ENCODE measurements around the gene FGA. TPM values are rescaled to one million over a fixed set of nuclear protein-coding genes. Genes with fewer than 3 reads are reported as not detected.

FGA gene
- total RNA-seq: not detected
- polyA plus RNA-seq: 9.4 TPM

- WGBS: 59% methylated on average over 3 of the region's 3 CpGs
- Histone ChIP-seq H3K27ac (ENCODE audit: low read depth) (no peak within 1 kb of the TSS), H3K4me1 (ENCODE audit: insufficient read depth) (no peaks in the 10 kb centered on the region), H3K4me3 (ENCODE audit: low read depth, low read length) (no peak within 1 kb of the TSS), H3K36me3 (ENCODE audit: insufficient read depth) (no peaks in the 10 kb centered on the region)
- no peak for DNase-seq (ENCODE audit: extremely low spot score)
Measured at GRCh38 chr4:154590329-154591006, at the start of gene FGA. Gene FGA, minus strand, starts transcription at chr4:154590742. Its CDS starts 55 bp downstream, at chr4:154590687.

- H3K4me1 ChIP-seq (ENCODE audit: insufficient read depth): no peaks in the 10 kb centered on the region
- 56% methylated on average over 3 of the region's 3 CpGs for WGBS
- H3K36me3 ChIP-seq (ENCODE audit: insufficient read depth): no peaks in the 10 kb centered on the region
- no peak overlapping the region for H3K27ac ChIP-seq (ENCODE audit: low read depth)
- no peak for DNase-seq (ENCODE audit: extremely low spot score)
- no peak overlapping the region for H3K4me3 ChIP-seq (ENCODE audit: low read depth, low read length)
Measured at GRCh38 chr4:154634058-154634457, 43.5 kb upstream of the FGA start.

GRCh38 chr4:154631828-154632227, 41.3 kb upstream of the FGA start:
- WGBS: 60% methylated on average over 2 of the region's 2 CpGs
- DNase-seq (ENCODE audit: extremely low spot score): no peak
- Histone ChIP-seq H3K4me1 (ENCODE audit: insufficient read depth) (peaks cover 1% of the 10 kb centered on the region), H3K36me3 (ENCODE audit: insufficient read depth) (no peaks in the 10 kb centered on the region), H3K27ac (ENCODE audit: low read depth) (no peak overlapping the region), H3K4me3 (ENCODE audit: low read depth, low read length) (no peak overlapping the region)

GRCh38 chr4:154630324-154630723, 39.8 kb upstream of the FGA start:
- peaks cover 1% of the 10 kb centered on the region for H3K4me1 ChIP-seq (ENCODE audit: insufficient read depth)
- no peak overlapping the region for H3K27ac ChIP-seq (ENCODE audit: low read depth)
- H3K4me3 ChIP-seq (ENCODE audit: low read depth, low read length): no peak overlapping the region
- H3K36me3 ChIP-seq (ENCODE audit: insufficient read depth): no peaks in the 10 kb centered on the region
- DNase-seq (ENCODE audit: extremely low spot score): no peak

GRCh38 chr4:154626793-154627484, 36.4 kb upstream of the FGA start:
- DNase-seq (ENCODE audit: extremely low spot score): no peak
- 6% methylated on average over 48 of the region's 48 CpGs for WGBS
- H3K4me3 ChIP-seq (ENCODE audit: low read depth, low read length): no peak overlapping the region

GRCh38 chr4:154625971-154626370, 35.4 kb upstream of the FGA start:
- DNase-seq (ENCODE audit: extremely low spot score): no peak
- no peak overlapping the region for H3K27ac ChIP-seq (ENCODE audit: low read depth)
- H3K4me3 ChIP-seq (ENCODE audit: low read depth, low read length): no peak overlapping the region
- H3K4me1 ChIP-seq (ENCODE audit: insufficient read depth): peaks cover 1% of the 10 kb centered on the region
- no peaks in the 10 kb centered on the region for H3K36me3 ChIP-seq (ENCODE audit: insufficient read depth)
- WGBS: 89% methylated on average over 3 of the region's 3 CpGs

More at GRCh38 chr4:154626793-154627484, 36.4 kb upstream of the FGA start:
- no peak overlapping the region for H3K27ac ChIP-seq (ENCODE audit: low read depth)
- H3K36me3 ChIP-seq (ENCODE audit: insufficient read depth): no peaks in the 10 kb centered on the region
- H3K4me1 ChIP-seq (ENCODE audit: insufficient read depth): peaks cover 1% of the 10 kb centered on the region

- DNase-seq (ENCODE audit: extremely low spot score): no peak
- Histone ChIP-seq H3K27ac (ENCODE audit: low read depth) (no peak overlapping the region), H3K36me3 (ENCODE audit: insufficient read depth) (no peaks in the 10 kb centered on the region), H3K4me1 (ENCODE audit: insufficient read depth) (peaks cover 1% of the 10 kb centered on the region), H3K4me3 (ENCODE audit: low read depth, low read length) (no peak overlapping the region)
- WGBS: 87% methylated on average over 7 of the region's 7 CpGs
Measured at GRCh38 chr4:154623995-154624394, 33.5 kb upstream of the FGA start.

GRCh38 chr4:154623436-154623835, 32.9 kb upstream of the FGA start:
- H3K36me3 ChIP-seq (ENCODE audit: insufficient read depth): no peaks in the 10 kb centered on the region
- peaks cover 1% of the 10 kb centered on the region for H3K4me1 ChIP-seq (ENCODE audit: insufficient read depth)
- no peak overlapping the region for H3K27ac ChIP-seq (ENCODE audit: low read depth)
- 59% methylated on average over 3 of the region's 3 CpGs for WGBS
- no peak overlapping the region for H3K4me3 ChIP-seq (ENCODE audit: low read depth, low read length)
- DNase-seq (ENCODE audit: extremely low spot score): no peak

- Histone ChIP-seq H3K27ac (ENCODE audit: low read depth) (no peak overlapping the region), H3K4me1 (ENCODE audit: insufficient read depth) (no peaks in the 10 kb centered on the region), H3K36me3 (ENCODE audit: insufficient read depth) (no peaks in the 10 kb centered on the region), H3K4me3 (ENCODE audit: low read depth, low read length) (no peak overlapping the region)
- no peak for DNase-seq (ENCODE audit: extremely low spot score)
Measured at GRCh38 chr4:154622598-154622997, 32.1 kb upstream of the FGA start.

- 0% methylated on average over 1 of the region's 1 CpG for WGBS
- no peak overlapping the region for H3K4me3 ChIP-seq (ENCODE audit: low read depth, low read length)
- no peaks in the 10 kb centered on the region for H3K36me3 ChIP-seq (ENCODE audit: insufficient read depth)
- no peak overlapping the region for H3K27ac ChIP-seq (ENCODE audit: low read depth)
- H3K4me1 ChIP-seq (ENCODE audit: insufficient read depth): no peaks in the 10 kb centered on the region
- DNase-seq (ENCODE audit: extremely low spot score): no peak
Measured at GRCh38 chr4:154620111-154620510, 29.6 kb upstream of the FGA start.

GRCh38 chr4:154618708-154619315, 28.3 kb upstream of the FGA start:
- 53% methylated on average over 4 of the region's 4 CpGs for WGBS
- H3K27ac ChIP-seq (ENCODE audit: low read depth): no peak overlapping the region
- H3K36me3 ChIP-seq (ENCODE audit: insufficient read depth): no peaks in the 10 kb centered on the region
- H3K4me1 ChIP-seq (ENCODE audit: insufficient read depth): no peaks in the 10 kb centered on the region
- H3K4me3 ChIP-seq (ENCODE audit: low read depth, low read length): no peak overlapping the region
- DNase-seq (ENCODE audit: extremely low spot score): no peak

- DNase-seq (ENCODE audit: extremely low spot score): no peak
- WGBS: 61% methylated on average over 5 of the region's 5 CpGs
- no peaks in the 10 kb centered on the region for H3K36me3 ChIP-seq (ENCODE audit: insufficient read depth)
- H3K27ac ChIP-seq (ENCODE audit: low read depth): no peak overlapping the region
- no peaks in the 10 kb centered on the region for H3K4me1 ChIP-seq (ENCODE audit: insufficient read depth)
- H3K4me3 ChIP-seq (ENCODE audit: low read depth, low read length): no peak overlapping the region
Measured at GRCh38 chr4:154617820-154618317, 27.3 kb upstream of the FGA start.

GRCh38 chr4:154616731-154617130, 26.2 kb upstream of the FGA start:
- Histone ChIP-seq H3K4me1 (ENCODE audit: insufficient read depth) (no peaks in the 10 kb centered on the region), H3K36me3 (ENCODE audit: insufficient read depth) (no peaks in the 10 kb centered on the region), H3K27ac (ENCODE audit: low read depth) (no peak overlapping the region), H3K4me3 (ENCODE audit: low read depth, low read length) (no peak overlapping the region)
- 50% methylated on average over 2 of the region's 2 CpGs for WGBS
- no peak for DNase-seq (ENCODE audit: extremely low spot score)

- Histone ChIP-seq H3K4me1 (ENCODE audit: insufficient read depth) (no peaks in the 10 kb centered on the region), H3K4me3 (ENCODE audit: low read depth, low read length) (no peak overlapping the region), H3K27ac (ENCODE audit: low read depth) (no peak overlapping the region), H3K36me3 (ENCODE audit: insufficient read depth) (no peaks in the 10 kb centered on the region)
- 63% methylated on average over 4 of the region's 4 CpGs for WGBS
- DNase-seq (ENCODE audit: extremely low spot score): no peak
Measured at GRCh38 chr4:154616287-154616686, 25.7 kb upstream of the FGA start.
